Ishikawa (cell line): Measurements from ENCODE around the gene VSX2.

Experiments used
- CEBPB ChIP-seq: IDR thresholded peaks from 2 replicates; pipeline ENCODE4 v1.6.1; 2012
- EGR1 ChIP-seq: IDR thresholded peaks from 2 replicates; pipeline ENCODE4 v1.6.1; 2012
- EP300 ChIP-seq: IDR thresholded peaks from 2 replicates; pipeline ENCODE4 v1.6.1; 2012; ENCODE audit warnings: borderline replicate concordance
- TAF1 ChIP-seq: IDR thresholded peaks from 2 replicates; pipeline ENCODE4 v1.6.1; 2012; ENCODE audit warnings: low read depth, mild to moderate bottlenecking
- TCF12 ChIP-seq: IDR thresholded peaks from 2 replicates; pipeline ENCODE4 v1.6.1; 2012; ENCODE audit warnings: low read depth
- TEAD4 ChIP-seq: IDR thresholded peaks from 2 replicates; pipeline ENCODE4 v1.6.1; 2012
- YY1 ChIP-seq: IDR thresholded peaks from 2 replicates; pipeline ENCODE4 v1.6.1; 2012; ENCODE audit warnings: low read depth

- TF ChIP-seq EP300 = no peak
- TF ChIP-seq TAF1 = no peak
- TF ChIP-seq TEAD4 = no peak
- TF ChIP-seq EGR1 = no peak
- TF ChIP-seq TCF12 = no peak
- no peak for TF ChIP-seq YY1
- TF ChIP-seq CEBPB = no peak
Observed at GRCh38 chr14:74202113-74202512, 37.1 kb upstream of the VSX2 start.
